NCI-H446 treated with DMSO at 0.1 percent for 48 hours (cell line): ENCODE results near the gene MESP1.
A peak's percentile ranks its signal among the peaks of the same experiment; 100 is the strongest.

Source experiments
- DNase-seq: peaks from one replicate; lab custom pipeline; 2025; lab: John Stamatoyannopoulos, UW

MESP1 gene

GRCh38 chr15:89758283-89758682 is 7.2 kb upstream of the MESP1 start:
- DNase-seq: no peak

DNA sequence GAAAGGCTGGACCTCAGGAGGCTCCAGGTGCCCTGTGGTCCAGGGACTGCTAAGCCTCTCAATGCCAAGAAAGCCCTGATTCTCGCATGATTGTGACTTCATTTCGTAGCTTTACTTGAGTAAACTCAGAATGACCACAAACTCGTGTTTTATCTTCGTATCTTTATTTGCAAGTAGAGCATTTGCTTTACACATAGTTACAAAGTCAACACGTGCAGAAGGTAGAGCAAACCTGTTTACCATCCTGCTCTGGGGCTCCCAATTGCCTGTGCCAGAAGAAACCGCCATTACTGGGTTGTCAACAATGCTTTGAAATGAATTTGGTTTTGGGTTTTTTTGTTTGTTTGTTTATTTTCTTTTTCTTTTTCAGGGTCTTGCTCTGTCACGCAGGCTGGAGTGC is 5.8 kb upstream of the MESP1 start:
- DNase-seq: no peak

DNA sequence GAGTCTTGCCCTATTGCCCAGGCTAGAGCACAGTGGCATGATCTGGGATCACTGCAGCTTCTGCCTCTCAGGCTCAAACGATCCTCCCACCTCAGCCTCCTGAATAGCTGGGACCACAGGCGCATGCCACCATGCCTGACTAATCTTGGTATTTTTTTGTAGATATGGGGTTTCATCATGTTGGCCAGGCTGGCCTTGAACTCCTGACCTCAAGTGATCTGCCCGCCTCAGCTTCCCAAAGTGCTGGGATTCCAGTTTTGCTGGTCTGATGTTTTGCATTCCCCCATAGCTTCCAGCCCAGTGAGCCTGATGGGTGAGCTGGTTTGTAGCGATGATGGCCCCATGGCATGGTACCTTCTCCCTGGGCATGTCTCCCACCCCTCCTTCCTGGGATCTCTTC is 4.7 kb upstream of the MESP1 start:
- DNase-seq: no peak

- no peak for DNase-seq
These were observed 3.5 kb upstream of the MESP1 start for GRCh38 chr15:89754361-89755154.

DNA sequence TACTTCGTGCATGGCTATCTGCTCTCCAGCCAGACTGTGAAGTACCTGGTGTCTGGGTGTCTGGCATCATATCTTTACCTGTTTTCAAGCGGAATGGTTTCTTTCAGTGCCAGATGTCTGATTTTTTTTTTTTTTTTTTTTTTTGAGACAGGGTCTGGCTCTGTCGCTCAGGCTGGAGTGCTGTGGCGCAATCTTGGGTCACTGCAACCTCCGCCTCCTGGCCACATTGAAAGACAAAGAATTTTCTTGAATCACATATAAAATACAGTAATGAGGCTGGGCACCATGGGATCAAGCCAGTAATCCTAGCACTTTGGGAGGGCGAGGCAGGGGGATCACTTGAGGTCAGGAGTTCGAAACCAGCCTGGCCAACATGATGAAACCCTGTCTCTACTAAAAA is 2.8 kb upstream of the MESP1 start:
- no peak for DNase-seq

- no peak for DNase-seq
These were observed 699 bp upstream of the MESP1 start for GRCh38 chr15:89751748-89752147.

DNA sequence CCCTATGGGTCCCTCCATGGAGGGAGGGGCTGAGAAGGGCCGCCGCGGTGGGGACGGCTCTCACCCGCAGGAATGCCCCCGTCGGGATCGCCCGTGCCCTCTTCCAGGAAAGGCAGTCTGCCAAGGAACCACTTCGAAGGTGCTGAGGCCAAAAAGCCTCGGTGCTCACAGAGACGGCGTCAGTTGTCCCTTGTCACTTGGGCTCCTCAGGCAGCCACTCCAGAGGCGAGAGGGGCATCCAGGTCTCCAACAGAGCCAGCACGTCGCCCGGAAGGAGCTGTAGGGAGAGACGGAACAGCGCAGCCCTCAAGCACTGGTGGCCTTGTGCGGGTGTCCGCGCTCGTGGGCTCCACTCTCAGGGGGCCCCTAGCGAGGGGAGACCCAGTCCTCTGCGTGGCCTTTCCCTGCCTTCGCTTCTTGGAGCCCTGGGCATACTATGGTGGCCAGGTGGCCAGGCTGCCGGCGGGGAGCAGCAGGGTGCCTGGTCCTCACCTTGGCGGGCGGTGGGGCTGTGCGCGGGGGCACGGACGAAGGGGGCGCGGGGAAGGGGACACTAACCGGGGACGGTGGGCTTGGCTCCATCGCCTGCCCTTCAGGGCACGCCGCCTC is 994 bp downstream of the MESP1 start:
- no peak for DNase-seq

GRCh38 chr15:89749526-89749925 is 1.5 kb downstream of the MESP1 start:
- no peak for DNase-seq

DNA sequence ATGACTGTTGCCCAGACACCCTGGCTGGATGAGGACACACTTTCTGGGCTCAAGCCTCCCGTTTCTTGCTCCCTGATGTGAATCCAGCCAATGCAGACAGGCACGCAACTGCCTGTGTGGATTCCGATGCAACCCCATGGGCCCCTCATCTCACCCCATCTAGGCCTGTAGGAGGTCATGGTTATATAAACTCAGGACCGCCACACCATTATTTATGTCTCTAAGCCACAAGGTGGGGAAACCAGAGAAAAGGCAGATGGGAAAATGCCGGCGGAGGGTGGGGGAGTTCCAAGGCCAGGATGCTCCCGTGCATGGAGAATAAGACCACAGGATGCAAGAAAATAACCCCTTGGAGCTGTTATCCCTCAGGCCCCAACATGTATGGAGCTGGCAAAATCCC is 2.0 kb downstream of the MESP1 start:
- no peak for DNase-seq

GRCh38 chr15:89747708-89748682 is 3.1 kb downstream of the MESP1 start:
- DNase-seq: no peak

DNA sequence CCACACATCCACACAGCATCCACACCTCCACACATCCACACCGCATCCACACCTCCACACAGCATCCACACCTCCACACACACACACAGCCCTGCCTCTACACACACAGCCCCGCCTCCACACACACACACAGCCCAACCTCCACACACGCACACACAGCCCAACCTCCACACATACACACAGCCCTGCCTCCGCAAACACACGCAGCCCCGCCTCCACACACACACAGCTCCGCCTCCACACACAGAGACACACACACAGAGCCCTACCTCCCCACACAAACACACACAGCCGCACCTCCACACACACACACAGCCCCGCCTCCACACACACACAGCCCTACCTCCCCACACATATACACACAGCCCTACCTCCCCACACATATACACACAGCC is 4.7 kb downstream of the MESP1 start:
- DNase-seq: no peak

DNA sequence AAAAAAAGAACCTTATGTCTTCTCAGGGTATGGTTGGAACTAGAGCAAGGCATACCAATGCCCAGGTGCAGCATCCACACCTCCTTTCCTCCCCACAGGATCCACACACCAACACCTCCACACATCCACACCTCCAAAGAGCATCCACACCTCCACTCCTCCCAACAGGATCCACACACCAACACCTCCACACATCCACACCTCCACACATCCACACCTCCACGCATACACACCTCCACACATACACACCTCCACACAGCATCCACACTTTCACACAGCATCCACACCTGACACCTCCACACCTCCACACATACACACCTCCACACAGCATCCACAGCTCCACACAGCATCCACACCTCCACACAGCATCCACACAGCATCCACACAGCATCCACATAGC is 5.3 kb downstream of the MESP1 start:
- DNase-seq: no peak

- no peak for DNase-seq
These were observed 5.9 kb downstream of the MESP1 start for GRCh38 chr15:89745131-89745530.

DNA sequence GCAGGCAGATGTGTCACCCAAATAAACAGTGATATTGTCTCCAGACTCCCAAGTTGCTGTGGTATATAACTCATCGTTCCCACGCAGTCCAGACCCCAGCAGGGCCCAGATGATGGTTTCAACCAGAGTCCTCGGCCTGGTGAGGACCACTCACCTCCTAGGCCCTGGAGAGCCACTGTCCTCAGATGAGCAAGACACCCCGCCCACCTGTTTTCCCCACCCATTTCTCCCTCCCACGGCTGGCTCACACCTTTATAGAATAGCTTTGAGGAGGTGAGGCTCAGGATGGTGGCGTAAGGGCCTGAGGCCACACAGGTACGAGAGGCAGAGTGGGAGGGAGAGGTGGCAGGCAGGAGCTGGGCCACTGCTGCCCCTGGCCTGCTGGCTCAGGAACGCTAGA is 7.5 kb downstream of the MESP1 start:
- no peak for DNase-seq

DNA sequence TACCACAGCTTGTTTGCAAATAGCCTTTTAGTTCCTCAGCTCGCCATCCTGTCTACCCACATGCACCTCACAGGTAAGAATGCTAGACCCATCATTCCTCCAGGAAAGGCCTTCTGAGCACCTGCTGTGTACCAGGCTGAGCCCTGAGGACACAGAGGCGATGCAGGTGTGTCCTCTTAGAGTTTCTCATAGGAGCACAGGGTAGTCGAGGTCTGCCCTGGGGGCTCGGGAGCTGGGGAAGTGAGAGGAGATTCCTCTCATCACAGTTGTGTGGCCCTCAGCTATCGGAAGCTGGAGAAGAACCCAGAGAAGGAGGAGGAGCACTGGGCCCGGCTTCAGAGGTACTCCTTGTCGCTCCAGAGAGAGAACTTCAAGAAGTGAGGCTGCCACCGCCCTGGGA is 8.0 kb downstream of the MESP1 start:
- DNase-seq: no peak

- DNase-seq: peak; percentile 17
These were observed 10.9 kb downstream of the MESP1 start for GRCh38 chr15:89740137-89740536.

GRCh38 chr15:89735773-89736172 is 15.3 kb downstream of the MESP1 start:
- DNase-seq: no peak

GRCh38 chr15:89732451-89733172 is 18.4 kb downstream of the MESP1 start:
- DNase-seq: no peak

DNA sequence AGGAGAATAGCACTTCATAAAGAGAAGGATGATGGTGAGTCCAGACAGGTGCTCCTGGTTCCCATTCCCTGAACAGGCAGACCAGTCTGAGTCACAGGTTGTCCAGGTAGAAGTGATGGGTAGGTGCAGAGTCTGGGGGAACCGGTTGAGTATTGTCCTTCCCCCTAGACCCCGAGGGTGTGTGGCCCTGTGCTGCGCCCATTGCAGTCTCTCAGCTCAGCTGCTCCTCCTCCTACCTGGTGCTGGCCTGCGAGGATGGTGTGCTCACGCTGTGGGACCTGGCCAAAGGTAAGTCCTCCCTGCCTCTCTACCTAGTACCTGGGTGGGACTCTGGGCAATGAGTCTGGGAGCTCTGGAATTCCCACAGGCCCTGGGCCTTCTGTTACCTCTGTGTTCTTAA is 19.8 kb downstream of the MESP1 start:
- DNase-seq: no peak

GRCh38 chr15:89728254-89728653 is 22.8 kb downstream of the MESP1 start:
- DNase-seq: no peak

- no peak for DNase-seq
These were observed 26.0 kb downstream of the MESP1 start for GRCh38 chr15:89725064-89725463.

GRCh38 chr15:89724621-89725020 is 26.4 kb downstream of the MESP1 start:
- DNase-seq: no peak
